GM12801 (cell line): ENCODE measurements around the gene ACOT11.

ENCODE experiments used
- TF ChIP-seq, protein P1 (sequence below): IDR thresholded peaks from one replicate; pipeline ENCODE4 v1.5.1; 2011; ENCODE audit warnings: control low read depth; ENCODE audit not compliant: insufficient read length; ENCODE audit errors: extremely low read depth

Gene ACOT11

DNA sequence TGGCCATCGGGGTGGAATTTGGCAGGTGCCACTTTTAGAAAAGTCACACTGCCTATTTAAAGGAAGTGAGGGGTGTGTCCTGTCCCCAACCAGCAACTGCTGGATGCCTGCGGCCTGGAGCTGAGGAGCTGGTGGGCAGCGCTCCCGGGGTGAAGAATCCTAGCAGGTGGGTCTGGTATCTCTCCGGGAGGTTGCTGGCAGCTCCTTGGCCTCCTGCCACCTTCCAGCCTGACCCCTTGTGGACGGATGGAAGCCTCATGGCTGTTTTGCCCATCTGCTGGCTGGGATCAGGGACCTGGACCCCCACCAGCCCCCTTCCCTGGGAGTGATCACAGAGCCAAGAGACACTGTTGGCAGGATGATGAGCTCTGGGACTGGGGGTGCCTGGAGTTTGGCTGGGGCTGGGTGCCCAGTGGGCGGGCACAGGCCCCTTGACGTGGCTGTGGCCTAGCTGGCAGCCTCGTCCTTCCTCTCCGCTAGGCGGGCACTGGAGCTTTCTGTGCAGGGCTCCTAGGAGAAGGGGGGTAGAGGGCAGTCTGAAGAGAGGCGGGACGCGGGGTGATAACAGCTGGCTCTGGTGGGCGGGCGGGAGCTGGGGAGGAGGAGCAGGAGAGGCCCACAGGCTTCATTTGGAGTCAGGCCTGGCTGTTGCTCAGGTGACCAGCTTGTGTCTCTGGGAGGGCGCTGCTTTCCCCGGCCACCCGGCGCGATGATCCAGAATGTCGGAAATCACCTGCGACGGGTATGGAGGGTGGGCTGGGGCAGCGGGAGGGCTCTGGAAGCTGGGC is at the start of gene ACOT11:
Gene ACOT11 (plus strand): TSS at position 628 of the 788 bp plus-strand sequence. CDS start 82 bp downstream, at position 710.
- TF ChIP-seq, protein P1, sequence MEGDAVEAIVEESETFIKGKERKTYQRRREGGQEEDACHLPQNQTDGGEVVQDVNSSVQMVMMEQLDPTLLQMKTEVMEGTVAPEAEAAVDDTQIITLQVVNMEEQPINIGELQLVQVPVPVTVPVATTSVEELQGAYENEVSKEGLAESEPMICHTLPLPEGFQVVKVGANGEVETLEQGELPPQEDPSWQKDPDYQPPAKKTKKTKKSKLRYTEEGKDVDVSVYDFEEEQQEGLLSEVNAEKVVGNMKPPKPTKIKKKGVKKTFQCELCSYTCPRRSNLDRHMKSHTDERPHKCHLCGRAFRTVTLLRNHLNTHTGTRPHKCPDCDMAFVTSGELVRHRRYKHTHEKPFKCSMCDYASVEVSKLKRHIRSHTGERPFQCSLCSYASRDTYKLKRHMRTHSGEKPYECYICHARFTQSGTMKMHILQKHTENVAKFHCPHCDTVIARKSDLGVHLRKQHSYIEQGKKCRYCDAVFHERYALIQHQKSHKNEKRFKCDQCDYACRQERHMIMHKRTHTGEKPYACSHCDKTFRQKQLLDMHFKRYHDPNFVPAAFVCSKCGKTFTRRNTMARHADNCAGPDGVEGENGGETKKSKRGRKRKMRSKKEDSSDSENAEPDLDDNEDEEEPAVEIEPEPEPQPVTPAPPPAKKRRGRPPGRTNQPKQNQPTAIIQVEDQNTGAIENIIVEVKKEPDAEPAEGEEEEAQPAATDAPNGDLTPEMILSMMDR, result no peak

DNA sequence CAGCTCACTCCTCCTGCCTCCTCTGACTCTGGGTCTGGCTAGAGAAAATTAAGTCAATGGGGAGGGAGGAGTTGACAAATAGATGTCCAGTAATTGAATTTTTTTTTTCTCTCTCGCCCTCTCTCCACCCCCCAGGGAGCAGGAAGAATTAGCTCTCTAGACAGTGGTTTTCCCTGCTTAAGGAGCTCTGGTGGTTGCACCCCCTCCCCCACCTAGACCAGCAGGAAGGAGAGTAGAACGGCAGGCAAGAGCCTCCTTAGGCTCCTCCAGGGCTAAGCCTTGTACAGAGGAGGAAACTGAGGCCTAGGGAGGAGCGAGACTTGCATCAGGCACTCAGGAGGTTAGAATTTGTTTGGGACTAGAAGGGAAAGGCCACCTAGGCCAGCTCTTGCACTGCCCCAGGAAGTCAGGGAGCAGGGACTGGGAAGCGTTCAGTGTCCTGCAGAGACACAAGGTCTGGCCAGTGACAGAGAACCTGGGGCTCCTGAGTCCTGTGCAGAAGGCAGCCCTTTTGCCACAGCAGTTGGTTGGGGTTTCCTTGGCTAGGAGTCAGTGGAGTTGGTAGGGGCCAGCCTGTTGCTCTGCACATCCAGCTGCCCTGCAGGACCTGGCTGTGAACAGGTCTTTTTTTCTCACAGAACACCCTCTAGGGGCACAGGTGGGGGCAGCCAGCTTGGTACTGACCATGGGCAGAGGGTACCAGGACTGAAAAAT is 49.5 kb upstream of the ACOT11 start:
- TF ChIP-seq, protein P1, result no peak

DNA sequence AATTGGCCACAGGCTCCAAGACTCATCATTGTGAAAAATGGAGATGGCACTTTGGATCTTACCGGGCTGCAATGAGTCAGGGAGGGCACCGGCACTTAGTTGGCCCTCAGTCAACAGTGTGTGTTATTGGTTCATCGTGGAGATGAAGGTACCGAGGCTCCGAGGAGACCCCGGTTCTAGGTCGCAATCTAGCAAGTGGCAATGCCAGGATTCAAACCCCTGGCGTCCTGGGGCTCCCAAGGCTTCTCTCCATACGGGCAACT is 49.0 kb upstream of the ACOT11 start:
- TF ChIP-seq, protein P1, result no peak

DNA sequence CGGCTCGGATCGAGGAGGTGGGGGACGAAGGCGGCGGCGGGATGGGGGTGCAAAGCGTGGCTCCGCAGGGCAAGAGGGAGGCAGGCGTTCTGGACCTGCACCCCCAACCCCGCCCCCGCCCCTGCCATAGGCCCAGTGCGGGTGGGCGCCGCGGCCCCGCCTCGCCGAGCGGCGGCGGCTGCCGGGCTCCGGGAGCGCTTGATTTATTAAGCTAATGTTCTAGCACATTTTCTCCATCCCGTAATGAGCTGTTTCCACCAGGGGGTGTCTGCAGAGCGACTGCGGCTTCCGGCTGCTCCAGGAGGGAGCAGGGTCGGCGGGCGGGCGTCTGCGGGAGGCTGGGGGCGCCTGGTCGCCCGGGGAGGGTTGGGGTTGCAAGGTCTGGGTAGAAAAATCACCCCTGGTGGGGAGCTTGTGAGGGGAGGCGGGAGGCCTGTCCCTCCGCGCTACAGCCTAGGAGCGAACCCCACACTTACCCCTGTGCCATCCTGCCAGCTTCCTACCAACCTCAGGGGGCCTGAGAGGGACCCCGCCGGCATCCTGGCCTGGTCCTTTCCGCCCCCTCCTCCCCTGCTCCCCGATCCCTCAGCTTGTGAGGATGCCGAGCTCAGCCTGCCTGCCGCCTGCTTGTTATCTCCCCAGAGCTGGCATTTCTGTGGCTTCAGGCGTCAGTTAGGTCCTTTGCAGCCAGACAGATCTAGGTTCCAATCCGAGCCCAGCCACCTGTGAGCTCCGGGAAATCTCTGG is 48.5 kb upstream of the ACOT11 start:
- TF ChIP-seq, protein P1, result no peak

DNA sequence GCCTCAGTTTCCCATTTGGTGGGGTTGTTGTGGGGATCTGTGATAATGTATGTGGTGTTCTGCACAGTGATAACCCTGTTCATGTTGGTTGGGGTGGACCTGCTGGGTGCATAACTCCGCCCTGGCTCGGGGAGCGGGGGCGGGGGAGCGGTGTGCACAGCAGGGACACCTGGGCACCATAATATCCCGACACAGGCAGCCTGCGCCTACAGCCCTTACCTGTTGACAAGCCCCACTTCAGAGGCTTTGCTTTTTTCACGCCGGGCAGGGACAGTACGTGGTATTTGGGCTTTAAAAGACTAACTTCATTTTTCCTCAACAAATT is 48.0 kb upstream of the ACOT11 start:
- TF ChIP-seq, protein P1, result no peak

DNA sequence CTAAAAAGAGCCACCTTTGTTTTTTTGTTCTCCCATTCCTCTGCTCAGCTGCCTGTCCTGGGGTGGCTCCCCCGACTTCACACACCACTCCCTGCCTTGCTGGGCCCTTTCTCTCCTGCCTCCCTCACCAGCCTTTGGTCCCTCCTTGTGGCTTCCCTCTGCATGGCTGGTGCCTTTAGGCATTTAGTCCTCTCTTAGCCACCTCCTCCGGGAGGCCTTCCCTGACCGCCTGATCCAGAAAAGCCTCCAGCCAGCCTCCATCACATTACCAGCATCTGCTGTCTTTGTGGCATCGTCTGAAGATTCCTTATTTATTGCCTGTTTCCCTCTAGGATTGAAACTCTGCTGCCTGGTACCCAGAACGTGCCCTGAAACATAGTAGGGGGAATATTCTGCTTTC is 46.2 kb upstream of the ACOT11 start:
- TF ChIP-seq, protein P1, result no peak

DNA sequence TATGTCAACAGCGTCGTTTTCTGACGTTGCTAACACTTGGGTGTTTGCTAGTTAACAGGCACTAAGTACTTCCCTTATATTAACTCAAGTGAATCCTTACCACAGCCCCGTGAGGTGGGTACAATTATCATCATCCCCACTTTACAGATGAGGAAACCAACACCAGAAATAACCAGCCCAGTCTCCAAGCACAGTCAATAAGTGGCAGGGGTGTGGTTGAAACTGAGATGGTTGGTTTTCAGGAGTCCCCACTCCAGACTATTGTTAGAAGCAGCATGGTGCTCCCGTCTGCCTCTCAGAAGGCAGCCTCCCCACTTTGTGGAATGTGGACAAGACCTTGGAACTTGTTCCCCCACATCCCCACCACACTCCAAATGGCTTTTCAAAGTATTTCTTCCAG is 45.7 kb upstream of the ACOT11 start:
- TF ChIP-seq, protein P1, result no peak
